Loucy (cell line): ENCODE results near the gene YAP1.

Source experiments
- H2AFZ ChIP-seq: fragments of 200-600 bp; sonication (generic); 2 replicates; pipeline ENCODE4 v1.6.0; 2016; ENCODE audit warnings: antibody characterized with exemption, mild to moderate bottlenecking, low read length, moderate library complexity
- H3F3A ChIP-seq: fragments of 200-600 bp; 2 replicates; pipeline ENCODE4 v1.6.0; 2016; ENCODE audit warnings: antibody characterized with exemption, low read depth, mild to moderate bottlenecking
- H3K27me3 ChIP-seq: fragments of 200-600 bp; sonication (generic); 2 replicates; pipeline ENCODE4 v1.6.1; 2014; ENCODE audit warnings: low read length, mild to moderate bottlenecking; ENCODE audit not compliant: insufficient read depth, poor library complexity, severe bottlenecking
- H3K36me3 ChIP-seq: fragments of 200-600 bp; sonication (generic); 2 replicates; pipeline ENCODE4 v1.6.1; 2016; ENCODE audit warnings: low read length; ENCODE audit not compliant: insufficient read depth
- H3K4me1 ChIP-seq: fragments of 200-600 bp; sonication (generic); 2 replicates; pipeline ENCODE4 v1.5.1; 2014; ENCODE audit warnings: low read length, mild to moderate bottlenecking; ENCODE audit not compliant: insufficient read depth, poor library complexity, severe bottlenecking
- H3K4me2 ChIP-seq: fragments of 200-600 bp; sonication (generic); 2 replicates; pipeline ENCODE4 v1.6.0; 2014; ENCODE audit warnings: antibody characterized with exemption, low read length, low read depth, mild to moderate bottlenecking; ENCODE audit not compliant: poor library complexity, severe bottlenecking
- H3K4me3 ChIP-seq: fragments of 200-600 bp; sonication (generic); 2 replicates; pipeline ENCODE4 v1.5.1; 2014; ENCODE audit warnings: low read length, mild to moderate bottlenecking, mixed read lengths; ENCODE audit not compliant: poor library complexity, severe bottlenecking
- H3K79me2 ChIP-seq: fragments of 200-600 bp; sonication (generic); 2 replicates; pipeline ENCODE4 v1.6.1; 2014; ENCODE audit warnings: low read length; ENCODE audit not compliant: insufficient read depth
- H3K9ac ChIP-seq: fragments of 200-600 bp; sonication (generic); 2 replicates; pipeline ENCODE4 v1.6.0; 2014; ENCODE audit warnings: mild to moderate bottlenecking, low read depth, low read length, moderate library complexity; ENCODE audit not compliant: poor library complexity, severe bottlenecking
- H3K9me2 ChIP-seq: fragments of 200-600 bp; sonication (generic); replicated peaks from 2 replicates; pipeline ENCODE4 v1.6.1; 2016; ENCODE audit warnings: low read depth, low read length, mixed read lengths
- H3K9me3 ChIP-seq: fragments of 200-600 bp; sonication (generic); 2 replicates; pipeline ENCODE4 v1.6.1; 2014; ENCODE audit warnings: mild to moderate bottlenecking, antibody characterized with exemption, low read length, low read depth; ENCODE audit not compliant: insufficient read depth
- H4K20me1 ChIP-seq: fragments of 200-600 bp; sonication (generic); 2 replicates; pipeline ENCODE4 v1.6.0; 2014; ENCODE audit warnings: antibody characterized with exemption, low read length, mild to moderate bottlenecking; ENCODE audit not compliant: insufficient read depth, poor library complexity, severe bottlenecking
- CTCF ChIP-seq: fragments of 200-600 bp; sonication (generic); conservative IDR thresholded peaks from 2 replicates; pipeline ENCODE4 v1.5.1; 2014; ENCODE audit warnings: mild to moderate bottlenecking, antibody characterized with exemption, low read length
- EZH2phosphoT487 ChIP-seq: fragments of 200-600 bp; IDR thresholded peaks from 2 replicates; pipeline ENCODE4 v1.6.1; 2018; ENCODE audit warnings: antibody characterized with exemption, mild to moderate bottlenecking, moderate library complexity, borderline replicate concordance

YAP1 gene

GRCh38 chr11:102138670-102139069, 28.4 kb downstream of the YAP1 start:
- Histone ChIP-seq H2AFZ (no peak overlapping the region), H3K4me3 (no peak overlapping the region), H3K9me3 (no peaks in the 10 kb centered on the region), H3K9ac (no peak overlapping the region), H3K4me1 (no peaks in the 10 kb centered on the region), H3K9me2 (no peaks in the 10 kb centered on the region), H3F3A (no peaks in the 10 kb centered on the region), H3K4me2 (no peak overlapping the region), H3K79me2 (no peaks in the 10 kb centered on the region), H3K36me3 (no peaks in the 10 kb centered on the region), H3K27me3 (peaks cover 8% of the 10 kb centered on the region), H4K20me1 (no peaks in the 10 kb centered on the region)
- TF ChIP-seq EZH2phosphoT487 = no peak
- TF ChIP-seq CTCF = no peak

GRCh38 chr11:102139081-102139498, 28.8 kb downstream of the YAP1 start:
- TF ChIP-seq CTCF (no peak), EZH2phosphoT487 (no peak)
- Histone ChIP-seq H3K27me3 (peaks cover 8% of the 10 kb centered on the region), H3K36me3 (no peaks in the 10 kb centered on the region), H3K9me3 (no peaks in the 10 kb centered on the region), H3K9me2 (no peaks in the 10 kb centered on the region), H3K4me3 (no peak overlapping the region), H3K79me2 (no peaks in the 10 kb centered on the region), H4K20me1 (no peaks in the 10 kb centered on the region), H3K4me2 (no peak overlapping the region), H3F3A (no peaks in the 10 kb centered on the region), H3K4me1 (no peaks in the 10 kb centered on the region), H3K9ac (no peak overlapping the region), H2AFZ (no peak overlapping the region)

GRCh38 chr11:102142333-102142732, 32.1 kb downstream of the YAP1 start:
- no peaks in the 10 kb centered on the region for H3K9me2 ChIP-seq
- H4K20me1 ChIP-seq = no peaks in the 10 kb centered on the region
- H3K9me3 ChIP-seq = no peaks in the 10 kb centered on the region
- no peaks in the 10 kb centered on the region for H3K4me1 ChIP-seq
- TF ChIP-seq CTCF (no peak), EZH2phosphoT487 (no peak)
- H3K36me3 ChIP-seq = no peaks in the 10 kb centered on the region
- H3K4me3 ChIP-seq = no peak overlapping the region
- peaks cover 8% of the 10 kb centered on the region for H3K27me3 ChIP-seq
- no peak overlapping the region for H3K9ac ChIP-seq
- no peak overlapping the region for H2AFZ ChIP-seq
- H3K79me2 ChIP-seq = no peaks in the 10 kb centered on the region
- no peaks in the 10 kb centered on the region for H3F3A ChIP-seq
- H3K4me2 ChIP-seq = no peak overlapping the region
